Esophagus muscularis mucosa (tissue), 4 donors: Measurements from ENCODE around the gene HIVEP2. TPM values are rescaled to one million over a fixed set of nuclear protein-coding genes. Genes with fewer than 3 reads are reported as not detected.

ENCODE experiments used
- DNase-seq: peaks from one replicate; pipeline ENCODE4 v3.0.0-alpha.2; 2017; ENCODE audit errors: extremely low spot score
- H3K27ac ChIP-seq, 4 donors: fragments of 200-600 bp; sonication (generic); replicated peaks in 1 of 4; 1 replicate in 3 of 4; 2 replicates in 1 of 4; pipeline ENCODE4 v1.5.1; 2016 to 2019; ENCODE audit warnings: mild to moderate bottlenecking in 1 of 4
- H3K27me3 ChIP-seq, 4 donors: fragments of 200-600 bp; sonication (generic); one replicate each; pipeline versions ENCODE4 v1.5.1 to v1.6.0; 2016 to 2019
- H3K36me3 ChIP-seq, 4 donors: fragments of 200-600 bp; sonication (generic); one replicate each; pipeline ENCODE4 v1.5.1; 2016 to 2019
- H3K4me1 ChIP-seq, 4 donors: fragments of 200-600 bp; sonication (generic); one replicate each; pipeline ENCODE4 v1.5.1; 2016 to 2019
- H3K4me3 ChIP-seq, 4 donors: fragments of 200-600 bp; sonication (generic); 1 replicate in 2 of 4; 2 replicates in 2 of 4; pipeline ENCODE4 v1.5.1; 2016 to 2019; ENCODE audit warnings: mild to moderate bottlenecking in 4 of 4, moderate library complexity in 1 of 4
- H3K9me3 ChIP-seq, 4 donors: fragments of 200-600 bp; sonication (generic); 1 replicate in 3 of 4; 2 replicates in 1 of 4; pipeline ENCODE4 v1.5.1; 2016 to 2019
- EP300 ChIP-seq: sonication (generic); formaldehyde crosslinking; IDR thresholded peaks from one replicate; pipeline ENCODE4 v1.6.1; 2017; ENCODE audit warnings: antibody characterized with exemption
- POLR2A ChIP-seq: fragments of 450-650 bp; IDR thresholded peaks from one replicate; pipeline ENCODE4 v1.6.1; 2017; ENCODE audit warnings: antibody characterized with exemption, moderate library complexity, mild to moderate bottlenecking, low read depth
- POLR2AphosphoS5 ChIP-seq, 2 donors: sonication (generic); formaldehyde crosslinking; IDR thresholded peaks; one replicate each; pipeline ENCODE4 v1.6.1; 2017; ENCODE audit warnings: antibody characterized with exemption in 2 of 2
- WGBS: methylation state at CpG from one replicate; pipeline ENCODE4 v1.1.5; 2018; 5-methylcytosine and 5-hydroxymethylcytosine counted together
- intact Hi-C: fragments of 100-400 bp; cut with DNase I; formaldehyde crosslinking; loops from one replicate; pipeline ENCODE4 v1.15.1; 2023
- total RNA-seq, 4 donors: library from RNA; depleted of rRNA; stranded (reverse); fragments of >200 nt; gene quantifications; one replicate each; pipeline versions ENCODE4 v1.1.0 to v1.2.1, GENCODE V29; 2016
- TF ChIP-seq, protein P1 (sequence below), 3 experiments: fragments of 200-600 bp in 2 of 3; fragments of 450-650 bp in 1 of 3; sonication (generic) in 2 of 3; IDR thresholded peaks; one replicate each; pipeline ENCODE4 v1.5.1; 2017 to 2019; ENCODE audit warnings: antibody characterized with exemption in 3 of 3, mild to moderate bottlenecking in 2 of 3, moderate library complexity in 1 of 3

Gene HIVEP2
- total RNA-seq, 4 donors from 2014 or later = 20.3 to 29.3 (median 22.1) TPM

- no peak overlapping the region for H3K4me3 ChIP-seq
- no peaks in the 10 kb centered on the region for H3K36me3 ChIP-seq
- no peak overlapping the region for H3K27ac ChIP-seq
- no peaks in the 10 kb centered on the region for H3K27me3 ChIP-seq
- H3K9me3 ChIP-seq = no peaks in the 10 kb centered on the region
- 68% methylated on average over 4 of the region's 4 CpGs for WGBS
- no peak for TF ChIP-seq EP300
- TF ChIP-seq, protein P1, sequence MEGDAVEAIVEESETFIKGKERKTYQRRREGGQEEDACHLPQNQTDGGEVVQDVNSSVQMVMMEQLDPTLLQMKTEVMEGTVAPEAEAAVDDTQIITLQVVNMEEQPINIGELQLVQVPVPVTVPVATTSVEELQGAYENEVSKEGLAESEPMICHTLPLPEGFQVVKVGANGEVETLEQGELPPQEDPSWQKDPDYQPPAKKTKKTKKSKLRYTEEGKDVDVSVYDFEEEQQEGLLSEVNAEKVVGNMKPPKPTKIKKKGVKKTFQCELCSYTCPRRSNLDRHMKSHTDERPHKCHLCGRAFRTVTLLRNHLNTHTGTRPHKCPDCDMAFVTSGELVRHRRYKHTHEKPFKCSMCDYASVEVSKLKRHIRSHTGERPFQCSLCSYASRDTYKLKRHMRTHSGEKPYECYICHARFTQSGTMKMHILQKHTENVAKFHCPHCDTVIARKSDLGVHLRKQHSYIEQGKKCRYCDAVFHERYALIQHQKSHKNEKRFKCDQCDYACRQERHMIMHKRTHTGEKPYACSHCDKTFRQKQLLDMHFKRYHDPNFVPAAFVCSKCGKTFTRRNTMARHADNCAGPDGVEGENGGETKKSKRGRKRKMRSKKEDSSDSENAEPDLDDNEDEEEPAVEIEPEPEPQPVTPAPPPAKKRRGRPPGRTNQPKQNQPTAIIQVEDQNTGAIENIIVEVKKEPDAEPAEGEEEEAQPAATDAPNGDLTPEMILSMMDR (IDR thresholded peaks at IDR 0.05) = no peak
- TF ChIP-seq POLR2A = no peak
- no peak for TF ChIP-seq POLR2AphosphoS5 (IDR thresholded peaks at IDR 0.05)
- H3K4me1 ChIP-seq = no peaks in the 10 kb centered on the region
- intact Hi-C loops = no loop called here
- no peak for DNase-seq
Observed at GRCh38 chr6:142735204-142735603, 209.8 kb downstream of the HIVEP2 start.

DNA sequence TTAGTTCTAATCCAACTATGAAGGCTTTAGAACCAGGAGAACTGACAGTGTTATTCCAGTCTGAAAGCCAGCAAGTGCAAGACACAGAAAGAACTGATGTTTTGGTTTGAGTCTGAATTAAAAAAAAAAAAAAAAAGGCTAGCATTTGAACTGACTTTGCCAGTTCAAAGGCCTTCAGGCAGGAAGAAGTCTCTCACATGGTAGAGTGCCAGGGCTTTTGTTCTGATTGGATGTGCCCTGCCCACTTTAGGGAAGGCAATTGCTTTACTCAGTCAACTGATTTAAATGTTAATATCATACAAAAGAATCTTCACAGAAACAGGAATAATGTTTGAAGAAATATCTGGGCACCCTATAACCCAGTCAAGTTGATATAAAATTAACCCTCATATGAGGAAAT lies 212.2 kb downstream of the HIVEP2 start:
- DNase-seq = no peak

DNA sequence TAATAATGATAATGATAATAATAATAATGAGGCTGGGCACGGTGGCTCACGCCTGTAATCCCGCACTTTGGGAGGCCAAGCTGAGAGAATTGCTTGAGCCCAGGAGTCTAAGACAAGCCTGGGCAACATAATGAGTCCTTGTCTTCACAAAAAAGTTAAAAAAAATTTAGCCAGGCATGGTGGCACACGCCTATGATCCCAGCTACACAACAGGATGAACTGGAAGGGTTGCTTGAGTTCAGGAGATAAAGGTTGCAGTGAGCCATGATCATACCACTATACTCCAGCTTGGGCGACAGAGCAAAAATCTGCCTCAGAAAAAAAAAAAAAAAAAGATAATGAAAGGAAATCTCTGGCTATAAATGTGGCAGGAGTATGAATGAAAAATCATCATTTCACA lies 213.4 kb downstream of the HIVEP2 start:
- intact Hi-C loops = no loop called here
- DNase-seq = no peak
- H3K9me3 ChIP-seq = no peaks in the 10 kb centered on the region
- peaks cover 0 to 9% (median 4%) of the 10 kb centered on the region in 4 donors for H3K4me1 ChIP-seq
- no peak for TF ChIP-seq EP300
- TF ChIP-seq, protein P1 (IDR thresholded peaks at IDR 0.05) = no peak
- TF ChIP-seq POLR2AphosphoS5 (IDR thresholded peaks at IDR 0.05) = no peak
- no peak for TF ChIP-seq POLR2A
- 95% methylated on average over 5 of the region's 5 CpGs for WGBS
- H3K4me3 ChIP-seq = no peak overlapping the region
- H3K27ac ChIP-seq = no peak overlapping the region
- H3K36me3 ChIP-seq = no peaks in the 10 kb centered on the region
- H3K27me3 ChIP-seq = no peaks in the 10 kb centered on the region

More for the DNA sequence above, 212.2 kb downstream of the HIVEP2 start:
- intact Hi-C loops = no loop called here
- peaks cover 0 to 9% (median 4%) of the 10 kb centered on the region in 4 donors for H3K4me1 ChIP-seq
- H3K4me3 ChIP-seq = no peak overlapping the region
- no peaks in the 10 kb centered on the region for H3K36me3 ChIP-seq
- no peak for TF ChIP-seq POLR2AphosphoS5 (IDR thresholded peaks at IDR 0.05)
- TF ChIP-seq POLR2A = no peak
- TF ChIP-seq, protein P1 (IDR thresholded peaks at IDR 0.05) = no peak
- TF ChIP-seq EP300 = no peak
- no peak overlapping the region for H3K27ac ChIP-seq
- H3K9me3 ChIP-seq = no peaks in the 10 kb centered on the region
- H3K27me3 ChIP-seq = no peaks in the 10 kb centered on the region

DNA sequence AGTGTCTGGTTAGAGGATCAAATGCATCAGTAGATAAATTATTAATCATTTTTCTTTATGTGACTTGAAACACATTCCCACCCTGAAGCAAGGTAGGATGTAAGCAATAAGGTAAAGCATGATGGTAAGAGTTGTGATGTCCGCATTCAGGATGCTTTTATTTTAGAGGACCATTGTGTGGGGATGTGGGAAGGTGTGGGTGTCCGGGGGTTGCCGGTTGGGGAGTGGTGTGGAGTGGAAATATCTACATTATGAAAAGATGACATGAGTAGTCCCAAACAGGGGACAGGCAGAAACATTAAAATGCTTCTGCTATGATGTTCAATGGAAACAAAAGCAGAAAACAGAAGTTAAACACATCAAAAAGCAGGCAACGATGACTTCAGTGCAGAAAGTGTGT lies 215.4 kb downstream of the HIVEP2 start:
- Histone ChIP-seq H3K4me3 (no peak overlapping the region), H3K27ac (no peak overlapping the region), H3K9me3 (no peaks in the 10 kb centered on the region), H3K4me1 (peaks cover 0 to 9% (median 4%) of the 10 kb centered on the region in 4 donors), H3K36me3 (no peaks in the 10 kb centered on the region), H3K27me3 (no peaks in the 10 kb centered on the region)
- WGBS = 56% methylated on average over 4 of the region's 4 CpGs
- TF ChIP-seq EP300 = no peak
- TF ChIP-seq, protein P1 (IDR thresholded peaks at IDR 0.05) = no peak
- no peak for TF ChIP-seq POLR2AphosphoS5 (IDR thresholded peaks at IDR 0.05)
- TF ChIP-seq POLR2A = no peak
- no peak for DNase-seq
- intact Hi-C loops = no loop called here

- no peak for DNase-seq
- no peak overlapping the region for H3K4me3 ChIP-seq
- H3K27ac ChIP-seq = no peak overlapping the region
- TF ChIP-seq POLR2A = no peak
- TF ChIP-seq, protein P1 (IDR thresholded peaks at IDR 0.05) = no peak
- no peak for TF ChIP-seq EP300
- no peak for TF ChIP-seq POLR2AphosphoS5 (IDR thresholded peaks at IDR 0.05)
- peaks cover 0 to 9% (median 4%) of the 10 kb centered on the region in 4 donors for H3K4me1 ChIP-seq
- H3K9me3 ChIP-seq = no peaks in the 10 kb centered on the region
- no peaks in the 10 kb centered on the region for H3K27me3 ChIP-seq
- intact Hi-C loops = no loop called here
- 33% methylated on average over 6 of the region's 6 CpGs for WGBS
- H3K36me3 ChIP-seq = no peaks in the 10 kb centered on the region
Observed at GRCh38 chr6:142728910-142729481, 216.0 kb downstream of the HIVEP2 start.
